ENCODE data around the gene SCN10A. TPM values are rescaled to one million over a fixed set of nuclear protein-coding genes. Genes with fewer than 3 reads are reported as not detected.

SCN10A gene
- total and polyA plus RNA-seq, 11 donors: 0.05 to 0.72 (median 0.12) TPM; not detected in 1

GRCh38 chr3:38723569-38724391 lies 92.2 kb downstream of the SCN10A start:
- peak; percentile 72 to 77 (median 76) for ATAC-seq

GRCh38 chr3:38722781-38723568 lies 93.0 kb downstream of the SCN10A start:
- 59 to 79% (median 73%) methylated on average over 11 to 12 of the region's 12 CpGs for WGBS, 4 donors
- Histone ChIP-seq H3K4me1 (peaks cover 0 to 42% (median 19%) of the 10 kb centered on the region in 12 donors), H3K9me3 (no peaks in the 10 kb centered on the region), H3K4me3 (no peak overlapping the region), H3K36me3 (no peaks in the 10 kb centered on the region), H3K27ac (peak overlapping the region in 8 of 12 donors; percentile 38 to 87 (median 78)), H3K27me3 (no peaks in the 10 kb centered on the region)
- ATAC-seq (no peak), DNase-seq (no peak)
- TF ChIP-seq POLR2A (IDR thresholded peaks at IDR 0.05): no peak
- TF ChIP-seq CTCF (IDR thresholded peaks at IDR 0.05): no peak
- intact Hi-C loops (cut with DNase I): loop anchor here in 2 of 10 donors (10.0 kb wide), 2 partner anchors 188 to 198 kb away; no protein-coding TSS in a partner anchor

More at GRCh38 chr3:38723569-38724391, 92.2 kb downstream of the SCN10A start:
- no peaks in the 10 kb centered on the region for H3K36me3 ChIP-seq
- peak overlapping the region; percentile 9 to 87 (median 74) for H3K27ac ChIP-seq
- no peaks in the 10 kb centered on the region for H3K27me3 ChIP-seq
- TF ChIP-seq POLR2A (IDR thresholded peaks at IDR 0.05): no peak
- no peak for TF ChIP-seq CTCF (IDR thresholded peaks at IDR 0.05)
- intact Hi-C loops (cut with DNase I): loop anchor here in 2 of 10 donors (10.0 kb wide), 2 partner anchors 189 to 199 kb away; no protein-coding TSS in a partner anchor
- H3K4me1 ChIP-seq: peaks cover 0 to 36% (median 16%) of the 10 kb centered on the region in 12 donors
- 41 to 48% (median 45%) methylated on average over 15 to 16 of the region's 16 CpGs for WGBS, 4 donors
- peak in 4 of 5 donors; percentile 62 to 87 (median 66) for DNase-seq
- no peaks in the 10 kb centered on the region for H3K9me3 ChIP-seq
- no peak overlapping the region for H3K4me3 ChIP-seq

DNA sequence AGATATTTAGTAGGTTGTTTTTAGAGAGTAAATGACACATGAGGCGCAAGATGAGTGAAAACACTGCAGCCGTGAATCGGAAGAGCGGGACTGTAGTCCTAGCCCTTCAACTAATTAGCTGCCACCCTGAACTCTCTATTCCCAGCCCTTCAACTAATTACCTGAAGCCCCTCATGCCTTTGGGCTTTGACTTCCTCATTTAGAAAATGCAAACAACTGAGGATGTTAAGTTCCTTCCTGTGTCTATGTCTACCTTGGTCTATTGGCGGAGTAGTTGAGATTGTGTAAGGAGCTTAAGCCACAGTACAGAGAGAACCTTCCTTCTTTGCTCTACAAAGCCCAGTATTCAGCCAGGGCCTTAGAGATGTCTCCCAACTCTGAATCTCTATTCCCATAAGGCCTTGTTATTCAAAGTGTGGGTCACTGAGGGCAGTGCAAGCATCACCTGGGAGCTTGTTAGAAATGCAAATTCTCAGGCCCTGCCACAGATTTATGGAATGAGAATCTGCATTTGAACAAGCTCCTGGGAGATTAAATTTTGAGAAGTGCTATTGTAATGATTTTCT lies 94.7 kb downstream of the SCN10A start:
- intact Hi-C loops (cut with DNase I): loop anchor here in 2 of 10 donors (10.0 kb wide), 2 partner anchors 186 to 196 kb away; no protein-coding TSS in a partner anchor
- H3K9me3 ChIP-seq: no peaks in the 10 kb centered on the region
- peak overlapping the region in 3 of 12 donors; percentile 10 to 28 (median 22) for H3K27ac ChIP-seq

More for the DNA sequence above, 94.7 kb downstream of the SCN10A start:
- TF ChIP-seq CTCF (IDR thresholded peaks at IDR 0.05) (no peak), POLR2A (IDR thresholded peaks at IDR 0.05) (no peak)
- Histone ChIP-seq H3K4me1 (peaks cover 0 to 44% (median 18%) of the 10 kb centered on the region in 12 donors), H3K4me3 (no peak overlapping the region), H3K27me3 (no peaks in the 10 kb centered on the region), H3K36me3 (no peaks in the 10 kb centered on the region)
- no peak for ATAC-seq
- WGBS, 4 donors: 88 to 93% (median 88%) methylated on average over 5 of the region's 5 CpGs
- DNase-seq: no peak
